Liver (tissue), 9 donors: ENCODE results near the gene ST6GAL1. TPM values are rescaled to one million over a fixed set of nuclear protein-coding genes. Genes with fewer than 3 reads are reported as not detected.

Experiments used
- DNase-seq: peaks from one replicate; pipeline ENCODE4 v3.0.0-alpha.2; 2017; ENCODE audit warnings: low spot score
- H3K27ac ChIP-seq, 2 donors: one replicate each; pipeline ENCODE4 v1.7.0; 2013; ENCODE audit warnings: inconsistent platforms in 2 of 2, low read length in 2 of 2, control low read depth in 1 of 2, low read depth in 1 of 2, mild to moderate bottlenecking in 1 of 2
- H3K27me3 ChIP-seq, 4 donors: one replicate each; pipeline versions ENCODE4 v1.6.1 to v1.7.0; 2013; ENCODE audit warnings: low read length in 3 of 4, inconsistent platforms in 1 of 4, mild to moderate bottlenecking in 1 of 4, moderate library complexity in 1 of 4; ENCODE audit not compliant: control insufficient read depth in 4 of 4, insufficient read depth in 4 of 4
- H3K36me3 ChIP-seq, 4 donors: one replicate each; pipeline versions ENCODE4 v1.6.1 to v1.7.0; 2013; ENCODE audit warnings: low read length in 3 of 4, mild to moderate bottlenecking in 3 of 4, low read depth in 1 of 4, moderate library complexity in 1 of 4; ENCODE audit not compliant: control insufficient read depth in 4 of 4, insufficient read depth in 3 of 4
- H3K4me1 ChIP-seq, 4 donors: one replicate each; pipeline versions ENCODE4 v1.6.1 to v1.7.0; 2013; ENCODE audit warnings: low read length in 3 of 4, mild to moderate bottlenecking in 3 of 4, moderate library complexity in 1 of 4; ENCODE audit not compliant: control insufficient read depth in 4 of 4, insufficient read depth in 4 of 4
- H3K4me3 ChIP-seq, 3 donors: one replicate each; pipeline versions ENCODE4 v1.6.1 to v1.7.0; 2013; ENCODE audit warnings: low read length in 3 of 3, control low read depth in 1 of 3, low read depth in 1 of 3, mild to moderate bottlenecking in 1 of 3
- H3K9ac ChIP-seq, 2 donors: one replicate each; pipeline ENCODE4 v1.7.0; 2013; ENCODE audit warnings: low read length in 2 of 2, mild to moderate bottlenecking in 2 of 2, moderate library complexity in 2 of 2, control low read depth in 1 of 2, low read depth in 1 of 2
- H3K9me3 ChIP-seq, 4 donors: one replicate each; pipeline versions ENCODE4 v1.6.1 to v1.7.0; 2013; ENCODE audit warnings: low read length in 3 of 4; ENCODE audit not compliant: control insufficient read depth in 4 of 4
- EGR1 ChIP-seq, 2 donors: IDR thresholded peaks; 2 replicates each; pipeline ENCODE4 v1.6.1; 2016 to 2018; ENCODE audit warnings: antibody characterized with exemption in 2 of 2, low read depth in 2 of 2
- FOXA1 ChIP-seq: IDR thresholded peaks from 2 replicates; pipeline ENCODE4 v1.6.1; 2016; ENCODE audit warnings: antibody characterized with exemption
- FOXA2 ChIP-seq: IDR thresholded peaks from 2 replicates; pipeline ENCODE4 v1.6.1; 2016; ENCODE audit warnings: antibody characterized with exemption
- GABPA ChIP-seq, 2 donors: IDR thresholded peaks in 1 of 2; conservative IDR thresholded peaks in 1 of 2; 2 replicates each; pipeline ENCODE4 v1.6.1; 2016; ENCODE audit warnings: antibody characterized with exemption in 2 of 2, mild to moderate bottlenecking in 1 of 2, moderate library complexity in 1 of 2
- HNF4A ChIP-seq, 2 donors: conservative IDR thresholded peaks; 2 replicates each; pipeline ENCODE4 v1.6.1; 2016; ENCODE audit warnings: antibody characterized with exemption in 2 of 2, mild to moderate bottlenecking in 2 of 2
- HNF4G ChIP-seq: IDR thresholded peaks from 2 replicates; pipeline ENCODE4 v1.6.1; 2016; ENCODE audit warnings: antibody characterized with exemption
- JUND ChIP-seq, 2 donors: IDR thresholded peaks; 2 replicates each; pipeline ENCODE4 v1.6.1; 2016; ENCODE audit warnings: antibody characterized with exemption in 2 of 2
- NR2F2 ChIP-seq: IDR thresholded peaks from 2 replicates; pipeline ENCODE4 v1.6.1; 2016; ENCODE audit warnings: antibody characterized with exemption
- RAD21 ChIP-seq, 2 donors: IDR thresholded peaks; 2 replicates each; pipeline ENCODE4 v1.6.1; 2016; ENCODE audit warnings: antibody characterized with exemption in 2 of 2, mild to moderate bottlenecking in 2 of 2
- RXRA ChIP-seq, 2 donors: IDR thresholded peaks; 2 replicates each; pipeline ENCODE4 v1.6.1; 2017 to 2018; ENCODE audit warnings: antibody characterized with exemption in 2 of 2, mild to moderate bottlenecking in 1 of 2
- SP1 ChIP-seq: IDR thresholded peaks from 2 replicates; pipeline ENCODE4 v1.6.1; 2018; ENCODE audit warnings: antibody characterized with exemption, mild to moderate bottlenecking
- TAF1 ChIP-seq: conservative IDR thresholded peaks from 2 replicates; pipeline ENCODE4 v1.6.1; 2016; ENCODE audit warnings: antibody characterized with exemption, mild to moderate bottlenecking
- YY1 ChIP-seq: IDR thresholded peaks from 2 replicates; pipeline ENCODE4 v1.6.1; 2016; ENCODE audit warnings: antibody characterized with exemption, mild to moderate bottlenecking
- WGBS: extraction: QIAGEN DNeasy Blood & Tissue Kit; methylation state at CpG from one replicate; pipeline ENCODE4 v1.1.7; 2013; 5-methylcytosine and 5-hydroxymethylcytosine counted together
- polyA plus RNA-seq, 2 donors: library from polyadenylated mRNA; stranded (reverse) in 1 of 2; unstranded in 1 of 2; fragments of 200-250 nt in 1 of 2; fragments of >200 nt in 1 of 2; fragmentation: Nextera tagmentation in 1 of 2; extraction: Ambion mirVana in 1 of 2; gene quantifications; one replicate each; pipeline versions ENCODE4 v1.2.1 to v1.2.3, GENCODE V29; 2013 to 2015
- total RNA-seq, 2 donors: library from RNA; depleted of rRNA; stranded (reverse); fragments of >200 nt; gene quantifications; one replicate each; pipeline ENCODE4 v1.2.3, GENCODE V29; 2014
- TF ChIP-seq, protein P1 (sequence below): IDR thresholded peaks from 2 replicates; pipeline ENCODE4 v1.6.1; 2016; ENCODE audit warnings: antibody characterized with exemption
- TF ChIP-seq, protein P2 (sequence below): IDR thresholded peaks from 2 replicates; pipeline ENCODE4 v1.6.1; 2016; ENCODE audit warnings: antibody characterized with exemption
- TF ChIP-seq, protein P3 (sequence below): fragments of 150-350 bp; IDR thresholded peaks from 2 replicates; pipeline ENCODE4 v1.5.1; 2017; ENCODE audit warnings: improper control_type of control experiment, low read depth, low read length; ENCODE audit not compliant: missing input control
- donor health status: healthy.
- donor health status: healthy.
- donor health status: healthy.
- donor health status: healthy.
- donor health status: healthy.

The ST6GAL1 gene
- total and polyA plus RNA-seq, 4 donors: 102 to 425 (median 328) TPM

DNA sequence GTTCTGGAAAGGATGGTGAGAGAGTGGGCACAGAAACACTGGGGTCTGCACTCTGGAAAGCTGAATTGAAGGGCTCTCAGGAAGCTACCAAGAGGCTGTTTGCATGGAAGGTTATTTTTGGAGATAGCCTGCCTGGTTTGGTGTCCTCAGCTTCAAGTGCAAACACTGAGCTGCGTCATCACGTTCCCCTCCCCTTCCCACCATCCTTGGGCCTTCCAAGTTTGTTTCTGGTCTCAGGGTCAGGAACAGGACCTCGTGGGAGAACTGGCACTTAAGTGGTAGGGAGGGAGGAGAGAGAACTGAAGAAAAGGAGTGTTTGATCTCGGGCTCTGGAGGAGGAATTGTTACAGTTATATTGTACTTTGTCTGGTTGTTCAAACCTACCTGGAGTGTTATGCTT, 10.6 kb downstream of the ST6GAL1 start:
- H3K9ac ChIP-seq: no peak overlapping the region
- H3K9me3 ChIP-seq: no peaks in the 10 kb centered on the region
- peak; percentile 57 for TF ChIP-seq NR2F2
- TF ChIP-seq, protein P1, sequence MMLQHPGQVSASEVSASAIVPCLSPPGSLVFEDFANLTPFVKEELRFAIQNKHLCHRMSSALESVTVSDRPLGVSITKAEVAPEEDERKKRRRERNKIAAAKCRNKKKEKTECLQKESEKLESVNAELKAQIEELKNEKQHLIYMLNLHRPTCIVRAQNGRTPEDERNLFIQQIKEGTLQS: no peak
- TF ChIP-seq YY1: no peak
- no peak for TF ChIP-seq FOXA1
- H3K36me3 ChIP-seq: peaks cover 0 to 4% (median 0%) of the 10 kb centered on the region in 4 donors
- no peak overlapping the region for H3K27ac ChIP-seq
- DNase-seq: no peak
- no peaks in the 10 kb centered on the region for H3K27me3 ChIP-seq
- H3K4me3 ChIP-seq: no peak overlapping the region
- WGBS: 65% methylated on average over 4 of the region's 4 CpGs
- no peaks in the 10 kb centered on the region for H3K4me1 ChIP-seq

GRCh38 chr3:186942168-186942567, 11.8 kb downstream of the ST6GAL1 start:
- Histone ChIP-seq H3K4me3 (no peak overlapping the region), H3K9ac (no peak overlapping the region), H3K36me3 (peaks cover 0 to 4% (median 0%) of the 10 kb centered on the region in 4 donors), H3K27me3 (no peaks in the 10 kb centered on the region), H3K27ac (no peak overlapping the region), H3K4me1 (no peaks in the 10 kb centered on the region), H3K9me3 (no peaks in the 10 kb centered on the region)
- no peak for DNase-seq
- 80% methylated on average over 4 of the region's 4 CpGs for WGBS
- TF ChIP-seq, protein P2, sequence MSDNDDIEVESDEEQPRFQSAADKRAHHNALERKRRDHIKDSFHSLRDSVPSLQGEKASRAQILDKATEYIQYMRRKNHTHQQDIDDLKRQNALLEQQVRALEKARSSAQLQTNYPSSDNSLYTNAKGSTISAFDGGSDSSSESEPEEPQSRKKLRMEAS: no peak
- TF ChIP-seq HNF4G (no peak), RAD21 (IDR thresholded peaks at IDR 0.05) (no peak), FOXA2 (no peak), EGR1 (IDR thresholded peaks at IDR 0.05; ENCODE audit: low read depth in 2 of 2) (no peak), FOXA1 (no peak), NR2F2 (no peak), YY1 (no peak)
- TF ChIP-seq, protein P3, sequence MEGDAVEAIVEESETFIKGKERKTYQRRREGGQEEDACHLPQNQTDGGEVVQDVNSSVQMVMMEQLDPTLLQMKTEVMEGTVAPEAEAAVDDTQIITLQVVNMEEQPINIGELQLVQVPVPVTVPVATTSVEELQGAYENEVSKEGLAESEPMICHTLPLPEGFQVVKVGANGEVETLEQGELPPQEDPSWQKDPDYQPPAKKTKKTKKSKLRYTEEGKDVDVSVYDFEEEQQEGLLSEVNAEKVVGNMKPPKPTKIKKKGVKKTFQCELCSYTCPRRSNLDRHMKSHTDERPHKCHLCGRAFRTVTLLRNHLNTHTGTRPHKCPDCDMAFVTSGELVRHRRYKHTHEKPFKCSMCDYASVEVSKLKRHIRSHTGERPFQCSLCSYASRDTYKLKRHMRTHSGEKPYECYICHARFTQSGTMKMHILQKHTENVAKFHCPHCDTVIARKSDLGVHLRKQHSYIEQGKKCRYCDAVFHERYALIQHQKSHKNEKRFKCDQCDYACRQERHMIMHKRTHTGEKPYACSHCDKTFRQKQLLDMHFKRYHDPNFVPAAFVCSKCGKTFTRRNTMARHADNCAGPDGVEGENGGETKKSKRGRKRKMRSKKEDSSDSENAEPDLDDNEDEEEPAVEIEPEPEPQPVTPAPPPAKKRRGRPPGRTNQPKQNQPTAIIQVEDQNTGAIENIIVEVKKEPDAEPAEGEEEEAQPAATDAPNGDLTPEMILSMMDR: no peak

DNA sequence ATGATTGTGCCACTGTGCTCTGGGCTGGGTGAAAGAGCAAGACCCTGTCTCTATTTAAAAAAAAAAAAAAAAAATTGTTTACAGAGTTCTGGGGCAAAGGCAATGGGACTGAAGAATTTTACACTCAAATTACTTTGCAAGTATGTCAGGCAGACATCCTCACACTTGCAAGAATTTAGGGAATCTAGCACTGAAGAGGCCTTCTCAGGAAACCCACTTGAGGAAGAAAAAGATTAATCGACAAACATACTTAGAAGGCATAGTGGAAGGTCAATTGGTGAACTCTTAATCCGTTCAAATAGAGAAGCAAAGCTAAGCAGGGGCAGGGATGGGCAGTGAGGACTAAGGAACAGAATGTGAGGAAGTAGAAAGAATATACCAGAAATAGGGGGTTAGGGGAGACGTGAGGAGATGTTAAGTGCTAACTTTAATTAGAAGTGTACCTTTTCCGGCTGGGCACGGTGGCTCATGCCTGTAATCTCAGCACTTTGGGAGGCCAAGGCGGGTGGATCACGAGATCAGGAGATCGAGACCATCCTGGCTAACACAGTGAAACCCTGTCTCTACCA, 15.0 kb downstream of the ST6GAL1 start:
- H3K9ac ChIP-seq: no peak overlapping the region
- 87% methylated on average over 8 of the region's 8 CpGs for WGBS
- no peak for TF ChIP-seq NR2F2
- H3K4me1 ChIP-seq: peaks cover 0 to 10% (median 5%) of the 10 kb centered on the region in 4 donors
- peaks cover 0 to 4% (median 0%) of the 10 kb centered on the region in 4 donors for H3K36me3 ChIP-seq
- H3K9me3 ChIP-seq: no peaks in the 10 kb centered on the region
- no peak for DNase-seq
- no peaks in the 10 kb centered on the region for H3K27me3 ChIP-seq
- no peak overlapping the region for H3K27ac ChIP-seq
- no peak overlapping the region for H3K4me3 ChIP-seq

DNA sequence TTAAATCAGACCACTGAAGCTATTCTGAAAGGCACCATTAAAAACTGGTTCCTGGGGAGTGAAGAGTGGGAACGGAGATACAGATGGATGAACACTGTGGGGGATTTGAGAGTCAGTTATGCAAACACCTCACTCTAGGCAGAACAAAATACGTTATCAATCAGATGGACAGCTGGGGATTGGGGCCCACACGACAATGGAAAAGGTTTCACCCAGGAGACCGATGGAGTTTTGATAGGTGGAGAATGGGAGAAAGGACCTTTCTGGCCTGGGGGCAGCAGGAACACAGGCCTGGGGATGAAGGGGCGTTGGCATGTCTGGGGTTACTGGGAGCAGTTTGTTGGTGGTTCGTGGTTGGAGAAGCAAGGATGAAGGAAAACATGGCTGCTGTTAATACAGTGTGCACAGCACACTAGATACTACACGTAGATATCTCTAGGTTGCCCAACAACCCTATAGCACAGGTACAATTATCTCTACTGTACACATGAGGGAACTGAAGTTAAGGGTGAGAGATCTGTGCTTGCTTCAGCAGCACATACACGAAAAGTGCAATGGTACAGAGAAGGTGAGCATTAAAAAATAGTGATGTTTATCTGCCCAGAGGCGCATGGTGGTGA, 16.5 kb downstream of the ST6GAL1 start:
- H3K27ac ChIP-seq: no peak overlapping the region
- peaks cover 0 to 10% (median 5%) of the 10 kb centered on the region in 4 donors for H3K4me1 ChIP-seq
- no peaks in the 10 kb centered on the region for H3K27me3 ChIP-seq
- peaks cover 0 to 4% (median 0%) of the 10 kb centered on the region in 4 donors for H3K36me3 ChIP-seq
- WGBS: 90% methylated on average over 9 of the region's 9 CpGs
- no peak for DNase-seq
- no peak overlapping the region for H3K9ac ChIP-seq
- no peaks in the 10 kb centered on the region for H3K9me3 ChIP-seq
- H3K4me3 ChIP-seq: no peak overlapping the region
- TF ChIP-seq TAF1: no peak
- no peak for TF ChIP-seq EGR1 (IDR thresholded peaks at IDR 0.05; ENCODE audit: low read depth in 2 of 2)
- TF ChIP-seq HNF4G: no peak
- TF ChIP-seq, protein P3: no peak
- TF ChIP-seq GABPA (IDR thresholded peaks at IDR 0.05 in 1 of 2, conservative IDR thresholded peaks at IDR 0.05 in 1 of 2): no peak
- no peak for TF ChIP-seq RAD21 (IDR thresholded peaks at IDR 0.05)
- TF ChIP-seq NR2F2: no peak
- TF ChIP-seq YY1: no peak
- no peak for TF ChIP-seq SP1
- TF ChIP-seq, protein P1: no peak
- TF ChIP-seq, protein P2: no peak
- TF ChIP-seq FOXA2: no peak
- no peak for TF ChIP-seq FOXA1
- TF ChIP-seq HNF4A (conservative IDR thresholded peaks at IDR 0.05): no peak
- TF ChIP-seq JUND (IDR thresholded peaks at IDR 0.05): no peak
- TF ChIP-seq RXRA (IDR thresholded peaks at IDR 0.05): no peak
